Stimulated activated CD8-positive, alpha-beta memory T cell treated with anti-CD3 and anti-CD28 coated beads, Interleukin-2, amount 100 ng/mL, for 1 hour (primary cell): ENCODE results near the gene LRIT3.

Experiments
- DNase-seq, 2 donors: peaks; one replicate each; pipeline ENCODE4 v3.0.0-alpha.2; 2020; ENCODE audit warnings: low read depth in 2 of 2

Gene LRIT3

GRCh38 chr4:109908731-109909130 is 60.8 kb downstream of the LRIT3 start:
- DNase-seq = no peak

DNA sequence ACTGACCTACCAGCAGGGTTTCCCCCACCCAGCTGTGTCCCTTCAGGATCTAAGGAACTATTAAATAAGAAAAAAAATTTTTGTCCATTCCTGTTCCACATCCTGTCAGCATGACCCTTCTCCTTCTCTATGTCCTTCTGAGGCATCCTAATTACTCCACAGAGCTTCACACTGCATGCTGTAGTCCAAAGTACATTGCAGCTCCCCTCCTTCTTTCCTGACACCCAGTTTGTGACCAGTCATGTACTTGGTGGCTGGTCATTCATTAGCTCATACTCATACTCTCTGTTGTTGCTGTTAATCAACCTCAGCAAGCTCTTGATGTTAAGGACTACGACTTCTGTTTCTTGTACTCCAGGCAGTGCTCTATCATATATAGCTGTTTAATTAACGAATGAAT is 62.3 kb downstream of the LRIT3 start:
- DNase-seq = no peak

GRCh38 chr4:109912706-109913595 is 65.0 kb downstream of the LRIT3 start, which contains the start of gene EGF:
Gene EGF, plus strand, starts transcription at chr4:109912883. Its CDS starts 453 bp downstream, at chr4:109913336.
- no peak for DNase-seq

GRCh38 chr4:109913596-109914241 is 65.8 kb downstream of the LRIT3 start:
- DNase-seq = no peak

GRCh38 chr4:109914322-109914721 is 66.4 kb downstream of the LRIT3 start:
- no peak for DNase-seq

GRCh38 chr4:109915385-109916026 is 67.6 kb downstream of the LRIT3 start:
- DNase-seq = no peak

- DNase-seq = no peak
Observed at GRCh38 chr4:109916027-109916409, 68.1 kb downstream of the LRIT3 start.

GRCh38 chr4:109921384-109921808 is 73.5 kb downstream of the LRIT3 start:
- DNase-seq = no peak
